Measurements from ENCODE around the gene RILPL2.
A peak's percentile ranks its signal among the peaks of the same experiment; 100 is the strongest.
"Not testable (repeated sequence)": the region's sequence is repeated elsewhere in the genome, so short reads cannot be mapped to it uniquely, and the experiment has no call there.

Gene RILPL2

DNA sequence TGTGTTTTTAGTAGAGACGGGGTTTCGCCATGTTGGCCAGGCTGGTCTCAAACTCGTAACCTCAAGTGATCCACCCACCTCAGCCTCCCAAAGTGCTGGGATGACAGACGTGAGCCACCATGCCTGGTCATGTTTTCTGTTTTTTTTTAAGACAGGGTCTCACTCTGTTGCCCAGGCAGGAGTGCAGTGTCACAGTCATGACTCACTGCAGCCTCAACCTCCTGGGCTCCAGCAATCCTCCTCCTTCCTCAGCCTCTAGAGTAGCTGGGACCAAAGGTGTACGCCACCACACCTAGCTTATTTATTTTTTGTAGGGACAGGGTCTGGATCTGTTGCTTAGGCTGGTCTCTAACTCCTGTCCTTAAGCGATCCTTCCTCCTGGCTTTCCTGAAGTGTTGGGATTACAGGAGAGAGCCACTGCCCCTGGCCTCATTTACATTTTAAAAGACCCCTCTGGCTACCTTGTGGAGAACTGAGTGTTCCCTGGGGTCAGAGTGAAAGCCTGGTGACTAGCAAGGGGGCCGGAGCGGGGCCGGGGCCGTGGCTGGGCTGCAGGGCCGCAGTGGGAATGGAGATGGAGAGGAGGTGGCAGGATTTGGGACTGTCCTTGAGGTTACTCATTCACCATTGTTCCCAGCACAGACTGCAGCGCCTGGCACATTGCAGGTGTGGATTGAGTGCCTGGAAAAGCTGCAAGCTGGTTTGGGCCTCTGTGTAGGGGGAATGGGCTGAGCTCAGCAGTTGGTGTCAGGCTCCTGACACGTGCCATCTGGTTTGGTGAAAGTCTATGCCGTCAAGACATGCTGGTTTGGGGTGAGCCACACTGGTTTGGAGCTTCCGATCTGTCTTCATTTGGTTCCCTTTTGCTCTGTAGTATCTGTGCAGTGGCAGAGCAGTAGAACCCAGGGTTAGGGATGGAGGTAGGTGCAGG is 34.5 kb downstream of the RILPL2 start:
- DNase-seq, result no peak

DNA sequence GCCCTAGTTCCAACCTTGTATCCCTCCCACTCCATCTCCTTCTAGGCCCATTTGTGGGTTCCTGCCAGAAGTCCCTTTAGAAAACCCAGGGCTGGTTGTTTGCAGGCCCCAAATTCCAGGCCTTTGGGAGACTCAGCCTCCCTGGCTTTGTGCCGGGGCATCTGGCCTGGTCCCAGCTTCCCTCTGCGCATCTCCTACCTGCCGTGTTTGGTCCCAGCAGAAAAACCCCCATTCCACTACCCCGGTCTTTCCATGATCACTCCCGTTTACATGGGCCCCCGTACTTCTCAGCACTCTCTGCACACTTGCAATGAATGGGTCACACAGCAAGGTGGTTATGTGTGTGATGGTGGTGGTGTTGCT is 37.2 kb downstream of the RILPL2 start:
- no peak for DNase-seq

DNA sequence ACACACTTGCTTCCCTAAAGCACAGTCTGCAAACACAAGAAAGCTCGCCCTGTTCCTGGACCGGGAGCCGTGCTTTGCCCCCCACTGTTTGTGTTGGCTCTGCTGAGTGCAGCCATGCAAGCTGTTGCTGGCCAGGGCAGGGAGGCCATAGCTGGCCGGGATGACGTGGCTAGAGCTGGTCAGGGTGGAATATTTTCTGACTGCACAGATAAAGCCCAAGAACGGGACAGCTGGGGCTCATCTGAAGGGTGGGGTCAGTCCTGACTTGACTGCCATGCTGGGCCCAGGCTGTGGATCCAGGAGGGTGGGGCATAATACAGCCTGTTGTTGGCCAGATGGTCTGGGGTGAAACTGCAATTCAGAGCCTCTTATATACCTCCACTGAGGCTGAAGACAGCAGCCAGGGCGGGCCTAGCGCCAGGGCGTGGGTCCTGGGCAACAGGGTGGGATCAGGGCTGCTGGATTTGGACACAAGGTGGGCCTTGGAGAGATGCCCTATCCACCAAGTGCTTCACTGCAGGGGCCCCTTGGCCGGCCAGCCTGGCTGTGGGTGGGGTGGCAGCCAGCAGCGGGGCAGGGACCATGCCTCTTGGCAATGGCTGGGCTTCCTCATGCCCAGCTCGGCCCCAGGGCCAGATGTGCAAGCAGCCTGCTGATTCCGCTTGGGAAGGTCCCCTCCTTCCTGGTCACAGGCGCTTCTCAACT is 37.8 kb downstream of the RILPL2 start:
- no peak for DNase-seq

DNA sequence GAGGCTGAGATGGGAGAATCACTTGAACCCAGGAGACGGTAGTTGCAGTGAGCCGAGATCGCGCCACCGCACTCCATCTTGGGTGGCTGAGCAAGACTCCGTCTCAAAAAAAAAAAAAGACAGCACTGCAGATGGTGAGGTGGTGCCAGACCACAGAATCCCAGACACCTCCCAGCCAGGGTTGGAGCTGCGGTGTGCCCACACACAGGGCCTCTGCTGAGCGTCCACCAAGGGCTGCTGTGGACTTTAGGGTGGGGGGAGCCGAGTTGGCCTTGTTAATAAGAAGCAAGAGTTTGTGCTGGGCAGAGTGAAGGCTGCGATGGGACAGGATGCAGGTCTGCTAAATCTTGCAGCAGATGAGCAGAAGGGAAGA is 38.3 kb downstream of the RILPL2 start:
- no peak for DNase-seq

DNA sequence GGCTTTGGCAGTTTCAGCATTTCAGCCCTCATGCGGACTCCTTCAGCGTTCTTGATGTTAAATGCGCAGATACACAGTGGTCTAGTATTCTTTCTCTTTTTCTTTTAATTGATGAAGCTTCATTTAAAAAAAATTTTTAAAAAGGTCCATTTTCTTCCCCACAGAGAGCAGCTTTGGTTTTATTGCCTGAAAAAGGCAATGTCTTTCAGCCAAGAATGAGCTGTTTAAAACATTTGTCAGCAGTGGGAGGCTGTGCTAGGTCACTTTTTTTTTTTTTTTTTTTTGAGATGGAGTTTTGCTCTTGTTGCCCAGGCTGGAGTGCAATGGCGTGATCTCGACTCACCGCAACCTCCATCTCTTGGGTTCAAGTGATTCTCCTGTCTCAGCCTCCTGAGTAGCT is 39.1 kb downstream of the RILPL2 start:
- no peak for DNase-seq

DNA sequence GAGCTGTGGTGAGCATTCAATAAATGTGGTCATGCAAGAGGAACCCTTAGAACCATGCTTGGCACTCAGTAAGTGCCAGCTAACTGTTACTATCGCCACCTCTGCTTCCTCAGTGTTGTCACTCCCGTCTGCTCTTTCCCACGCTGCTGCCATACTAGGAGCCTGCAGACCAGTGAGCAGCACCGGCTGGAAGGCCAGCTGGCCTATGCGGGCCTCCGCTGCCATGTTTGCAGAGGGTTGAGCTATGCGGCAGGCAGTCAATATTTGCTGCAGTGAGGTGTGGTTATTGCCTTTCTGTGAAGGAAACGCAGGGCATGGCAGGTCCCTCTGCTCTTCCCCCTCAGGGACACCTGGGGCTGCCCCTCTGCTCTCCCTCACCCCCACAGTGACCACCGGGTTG is 39.5 kb downstream of the RILPL2 start:
- no peak for DNase-seq

DNA sequence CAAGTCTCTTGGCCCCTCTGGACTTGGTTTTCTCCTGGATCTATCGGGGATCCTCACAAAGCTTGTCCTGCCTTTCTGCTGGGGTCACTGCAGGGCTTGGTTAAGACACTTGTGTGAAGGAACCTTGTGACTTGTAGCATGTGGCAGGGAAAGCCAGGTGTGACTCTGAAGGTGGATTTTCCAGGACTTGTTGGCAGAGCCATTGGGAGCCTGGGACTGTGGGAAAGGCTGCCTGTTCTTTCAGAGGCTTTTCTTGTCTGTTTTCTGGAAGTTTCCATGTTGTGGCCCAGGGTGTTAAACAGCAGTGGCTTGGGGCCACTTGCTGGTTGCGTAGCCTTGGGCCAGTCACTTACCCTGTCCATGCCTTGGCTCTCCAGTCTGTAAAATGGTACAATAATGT is 39.9 kb downstream of the RILPL2 start:
- DNase-seq, result no peak

DNA sequence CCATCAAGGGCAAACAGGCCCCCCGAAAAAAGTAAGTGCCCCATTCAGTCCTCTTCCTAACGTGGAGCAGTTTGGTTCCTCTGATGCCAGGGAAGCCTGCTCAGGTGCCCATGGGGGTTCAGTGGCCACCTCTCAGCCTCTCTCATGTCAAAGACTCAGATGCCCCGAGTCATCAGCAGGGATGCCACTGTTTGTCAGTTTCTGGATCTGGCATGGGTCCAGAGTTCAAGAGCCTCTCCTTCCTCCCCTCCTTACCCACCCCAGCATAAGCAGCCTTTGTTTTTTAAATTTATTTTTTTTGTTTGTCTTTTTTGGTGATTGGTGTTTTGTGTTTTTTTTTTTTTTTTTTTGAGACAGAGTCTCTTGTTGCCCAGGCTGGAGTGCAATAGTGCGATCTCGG is 41.2 kb downstream of the RILPL2 start:
- DNase-seq, result no peak

DNA sequence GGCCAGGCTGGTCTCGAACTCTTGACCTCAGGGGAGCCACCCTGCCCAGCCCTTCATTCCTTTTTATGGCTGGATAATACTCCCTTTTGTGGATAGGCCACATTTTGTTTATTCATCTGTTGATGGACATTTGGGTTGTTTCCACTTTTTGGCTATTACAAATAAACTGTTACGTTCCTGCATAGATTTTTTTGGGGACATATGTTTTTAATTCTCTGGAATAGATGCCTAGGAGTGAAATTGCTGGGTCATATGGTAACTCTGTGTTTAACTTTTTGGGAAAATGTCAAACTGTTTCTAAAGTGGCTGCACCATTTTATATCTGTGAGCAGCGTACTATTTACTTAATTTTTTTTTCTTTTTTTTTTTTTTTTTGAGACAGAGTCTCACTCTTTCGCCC is 42.7 kb downstream of the RILPL2 start:
- DNase-seq, result no peak

DNA sequence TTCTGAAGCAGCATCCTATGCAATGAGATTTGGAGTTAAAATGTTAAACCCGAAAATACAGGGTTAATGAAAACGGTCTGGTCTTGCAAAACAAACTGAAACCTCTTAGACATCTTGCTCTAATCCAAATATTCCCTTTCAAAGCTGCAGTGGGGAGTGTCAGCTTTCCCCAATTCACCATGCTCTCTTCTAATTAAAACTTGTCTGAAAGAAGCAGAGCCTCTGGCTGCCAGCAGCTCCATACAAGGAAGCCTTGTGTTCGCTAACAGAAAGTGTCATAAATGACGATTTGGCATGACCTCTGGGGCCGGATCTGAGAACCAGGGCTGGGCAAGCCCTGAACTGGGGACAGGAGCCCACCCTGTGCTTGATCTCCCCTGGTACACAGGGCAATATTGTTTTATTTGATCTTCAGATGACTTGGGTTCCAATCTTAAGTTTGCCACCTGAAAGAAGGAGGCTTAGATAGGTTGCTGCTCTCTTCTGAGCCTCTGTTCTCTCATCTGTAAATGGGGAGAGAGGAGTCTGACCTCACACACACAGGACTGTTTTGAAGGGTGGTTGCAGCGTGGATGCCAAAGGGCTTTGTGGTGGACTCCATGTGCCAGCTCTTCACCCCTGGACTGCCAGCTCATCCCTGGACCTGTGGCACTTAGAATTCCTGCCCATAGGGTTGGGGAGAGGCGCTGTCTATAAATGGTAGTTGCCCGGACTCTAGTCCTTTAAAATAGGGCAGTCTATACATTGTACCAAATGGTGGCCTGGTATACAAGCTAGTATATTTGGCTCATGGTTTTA is 44.7 kb downstream of the RILPL2 start:
- no peak for DNase-seq

DNA sequence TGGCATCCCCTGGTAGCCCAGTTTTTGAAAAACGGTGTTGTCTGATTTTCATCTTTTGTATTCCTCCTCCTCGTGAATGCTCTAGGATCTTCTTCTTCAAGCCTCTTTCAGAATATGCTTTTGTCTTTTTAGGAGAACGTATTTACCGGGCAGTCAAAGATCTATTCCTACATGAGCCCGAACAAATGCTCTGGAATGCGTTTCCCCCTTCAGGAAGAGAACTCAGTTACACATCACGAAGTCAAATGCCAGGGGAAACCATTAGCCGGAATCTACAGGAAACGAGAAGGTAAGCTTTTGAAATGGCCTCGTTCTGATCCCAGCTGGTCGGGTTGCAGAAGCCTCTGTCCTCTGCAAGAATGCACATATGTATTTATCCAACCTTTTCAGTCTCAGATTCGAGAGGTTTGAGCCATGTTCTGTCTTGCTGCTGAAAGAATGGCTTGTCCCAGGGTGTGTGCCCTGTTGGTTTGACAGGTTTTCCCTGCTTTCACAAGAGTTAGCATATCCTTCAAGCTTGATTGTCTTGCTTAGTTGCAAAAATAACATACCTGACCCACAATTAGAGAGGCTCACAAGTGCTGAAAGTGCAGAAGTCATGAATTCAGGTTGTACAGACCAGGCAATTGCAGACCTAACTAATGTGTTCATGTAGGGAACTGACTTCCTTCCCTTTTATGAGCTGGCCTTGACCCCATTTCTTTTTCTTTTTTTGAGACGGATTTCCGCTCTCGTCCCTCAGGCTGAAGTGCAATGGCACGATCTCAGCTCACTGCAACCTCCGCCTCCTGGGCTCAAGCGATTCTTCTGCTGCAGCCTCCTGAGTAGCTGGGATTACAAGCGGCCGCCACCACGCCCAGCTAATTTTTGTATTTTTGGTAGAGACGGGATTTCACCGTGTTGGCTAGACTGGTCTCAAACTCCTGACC is 45.7 kb downstream of the RILPL2 start:
- DNase-seq, result no peak

DNA sequence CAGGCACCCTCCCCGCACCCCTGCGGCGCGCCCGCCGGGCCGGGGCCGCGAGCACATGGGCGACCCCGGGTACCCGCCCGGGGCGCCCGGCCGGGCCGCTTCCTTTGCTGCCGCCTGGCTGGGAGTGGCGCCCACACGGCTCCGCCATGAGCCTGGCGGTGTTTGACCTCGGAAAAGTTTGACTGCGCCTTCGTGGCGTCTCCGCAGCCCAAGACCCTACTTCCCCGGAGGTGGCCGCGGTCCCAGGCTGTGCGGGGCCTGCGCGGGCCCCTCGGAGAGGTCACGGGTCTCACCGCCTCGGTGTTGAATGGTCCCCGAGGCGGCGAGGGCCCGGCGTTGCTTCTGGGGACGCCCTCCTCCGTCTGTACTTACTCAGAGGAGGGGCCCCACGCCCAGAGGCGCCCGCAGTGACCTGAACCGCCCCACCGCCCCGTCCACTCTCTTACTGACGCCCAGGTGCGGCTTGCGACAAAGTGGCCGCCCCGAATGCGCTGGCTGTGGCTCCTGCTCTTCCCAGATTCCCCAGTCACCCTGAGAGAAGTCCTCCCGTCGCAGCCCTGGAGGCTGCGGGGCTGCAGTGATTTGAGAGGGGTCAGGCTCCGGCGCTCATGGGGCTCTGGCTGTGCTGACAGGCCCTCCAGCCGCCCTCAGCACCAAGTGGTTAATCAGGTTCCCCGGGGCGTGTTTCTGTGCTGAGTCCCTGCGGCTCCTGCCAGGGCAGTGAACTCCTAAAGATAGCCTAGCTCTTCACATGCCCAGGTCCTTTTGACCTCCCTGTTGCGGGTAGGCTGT is 46.7 kb downstream of the RILPL2 start:
- DNase-seq, result peak; percentile 54

DNA sequence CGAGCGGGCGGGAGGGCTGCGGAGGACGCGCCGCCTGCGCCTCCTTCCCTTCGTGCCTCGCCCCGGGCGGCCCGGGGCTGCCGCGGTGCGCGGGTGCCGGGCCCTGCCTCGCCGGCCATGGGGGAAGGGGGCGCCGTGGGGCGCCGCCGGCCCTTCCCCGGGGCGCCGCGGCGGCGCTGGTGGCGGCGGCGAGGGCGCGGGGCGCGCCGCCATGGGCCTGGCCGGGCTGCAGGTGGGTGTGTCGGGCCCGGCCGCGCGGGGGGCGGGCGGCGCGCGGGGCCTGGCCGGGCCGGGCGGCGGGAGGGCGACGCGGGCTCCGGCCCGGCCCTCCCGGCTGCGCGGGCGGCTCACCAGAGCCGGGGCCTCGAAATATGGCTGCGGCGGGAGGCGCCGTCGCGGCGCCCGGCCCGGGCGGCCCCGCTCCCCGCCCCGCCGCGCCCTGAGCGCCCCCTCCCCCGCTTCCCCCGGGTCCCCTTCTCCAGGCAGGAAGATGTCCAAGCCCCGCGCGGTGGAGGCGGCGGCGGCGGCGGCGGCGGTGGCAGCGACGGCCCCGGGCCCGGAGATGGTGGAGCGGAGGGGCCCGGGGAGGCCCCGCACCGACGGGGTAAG is 47.4 kb downstream of the RILPL2 start:
- DNase-seq, result no peak

DNA sequence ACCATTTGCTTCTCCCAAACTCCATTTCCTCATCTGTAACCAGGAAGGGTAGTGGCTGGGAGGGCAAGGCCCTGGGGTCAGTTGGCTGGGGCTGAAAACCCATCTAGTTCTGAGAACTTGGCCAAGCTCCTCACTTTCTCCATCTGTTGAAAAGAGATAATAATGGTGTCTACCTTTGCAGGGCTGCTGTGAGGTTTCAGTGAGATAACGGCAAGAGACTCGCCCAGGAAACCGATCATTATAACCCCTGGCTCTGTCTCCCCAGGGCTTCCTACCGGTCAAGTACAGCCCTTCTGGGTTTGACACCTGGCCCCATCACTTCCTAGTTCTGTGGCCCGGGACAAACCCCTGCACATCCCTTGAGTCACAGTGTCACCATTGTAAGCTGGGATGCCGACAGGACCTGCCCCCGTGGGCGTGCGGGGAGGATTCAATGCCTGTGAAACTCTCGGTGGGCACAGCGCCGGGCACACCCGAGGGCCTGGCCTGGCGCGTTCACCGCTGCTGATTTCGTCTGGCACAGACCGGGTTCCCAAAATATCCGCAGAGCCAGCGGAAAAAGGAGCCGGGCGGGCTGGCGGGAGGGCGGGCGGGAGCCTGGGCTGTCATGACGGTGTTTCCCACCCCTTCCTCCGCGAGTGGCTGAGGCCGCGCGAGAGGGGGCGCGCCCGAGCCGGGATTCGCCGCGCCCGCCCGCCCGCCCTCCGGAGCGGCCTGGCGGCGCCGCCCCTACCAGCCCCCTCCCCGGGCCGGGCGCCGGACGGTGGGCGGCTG is 48.1 kb downstream of the RILPL2 start:
- peak; percentile 84 for DNase-seq

DNA sequence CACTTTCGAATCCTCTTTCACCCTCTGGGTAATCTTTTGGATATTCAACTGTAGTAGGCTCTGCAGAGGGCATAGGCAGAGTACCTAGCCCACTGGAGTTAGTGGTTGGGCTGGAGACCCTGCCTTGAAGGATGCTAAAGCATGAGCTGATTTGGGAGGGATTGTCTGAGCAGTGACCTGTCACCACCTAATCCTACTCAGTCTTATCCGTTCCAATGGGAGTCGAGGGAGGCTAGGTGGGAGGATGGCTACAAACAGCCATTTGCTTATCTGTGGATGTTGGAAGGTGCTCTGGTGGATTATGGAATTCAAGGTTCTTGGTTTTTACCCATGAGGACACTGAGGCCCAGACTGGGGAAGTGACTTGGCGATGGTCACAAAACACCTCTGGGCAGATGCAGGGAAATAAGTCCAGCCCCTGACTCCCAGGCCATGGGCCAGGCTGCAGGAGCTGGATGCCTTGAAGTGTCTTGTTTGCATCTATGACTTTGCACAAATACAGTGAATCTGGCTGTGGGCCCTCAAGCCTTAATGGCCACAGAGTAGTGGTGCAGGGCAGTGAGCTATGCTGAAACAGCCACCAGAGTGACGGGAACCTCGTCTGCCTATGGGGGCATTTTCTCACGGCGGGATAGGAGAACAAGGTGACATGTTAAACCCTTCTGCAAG is 48.8 kb downstream of the RILPL2 start:
- DNase-seq, result peak; percentile 52

DNA sequence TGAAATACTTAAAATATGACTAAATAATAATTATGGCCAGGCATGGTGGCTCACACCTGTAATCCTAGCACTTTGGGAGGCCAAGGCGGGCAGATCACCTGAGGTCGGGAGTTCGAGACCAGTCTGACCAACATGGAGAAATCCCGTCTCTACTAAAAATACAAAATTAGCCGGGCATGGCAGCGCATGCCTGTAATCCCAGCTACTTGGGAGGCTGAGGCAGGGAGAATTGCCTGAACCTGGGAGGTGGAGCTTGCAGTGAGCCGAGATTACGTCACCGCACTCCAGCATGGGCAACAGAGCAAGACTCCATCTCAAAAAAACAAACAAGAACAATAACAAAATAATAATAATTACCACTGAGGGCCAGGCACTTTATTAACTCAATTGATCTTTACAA is 50.9 kb downstream of the RILPL2 start:
- DNase-seq, result not testable (repeated sequence)

DNA sequence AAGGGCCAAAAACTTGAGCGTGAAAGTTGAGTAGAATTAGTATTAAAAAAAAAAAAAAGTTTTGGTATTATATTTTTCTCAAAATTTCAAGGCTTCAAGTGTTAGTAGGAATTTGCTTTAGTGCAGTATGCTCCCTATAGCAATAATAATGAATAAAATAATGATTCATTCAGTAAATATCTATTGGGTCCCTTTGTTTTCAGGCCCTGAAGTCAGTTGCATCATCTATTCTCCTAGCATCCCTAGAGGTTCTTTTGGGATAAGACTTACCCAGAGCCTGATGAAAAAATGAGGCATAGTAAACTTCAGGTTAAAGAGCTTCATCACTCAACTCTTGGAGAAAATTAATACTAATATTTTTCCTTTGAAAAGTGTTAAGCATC is 51.5 kb downstream of the RILPL2 start:
- DNase-seq, result peak; percentile 46

DNA sequence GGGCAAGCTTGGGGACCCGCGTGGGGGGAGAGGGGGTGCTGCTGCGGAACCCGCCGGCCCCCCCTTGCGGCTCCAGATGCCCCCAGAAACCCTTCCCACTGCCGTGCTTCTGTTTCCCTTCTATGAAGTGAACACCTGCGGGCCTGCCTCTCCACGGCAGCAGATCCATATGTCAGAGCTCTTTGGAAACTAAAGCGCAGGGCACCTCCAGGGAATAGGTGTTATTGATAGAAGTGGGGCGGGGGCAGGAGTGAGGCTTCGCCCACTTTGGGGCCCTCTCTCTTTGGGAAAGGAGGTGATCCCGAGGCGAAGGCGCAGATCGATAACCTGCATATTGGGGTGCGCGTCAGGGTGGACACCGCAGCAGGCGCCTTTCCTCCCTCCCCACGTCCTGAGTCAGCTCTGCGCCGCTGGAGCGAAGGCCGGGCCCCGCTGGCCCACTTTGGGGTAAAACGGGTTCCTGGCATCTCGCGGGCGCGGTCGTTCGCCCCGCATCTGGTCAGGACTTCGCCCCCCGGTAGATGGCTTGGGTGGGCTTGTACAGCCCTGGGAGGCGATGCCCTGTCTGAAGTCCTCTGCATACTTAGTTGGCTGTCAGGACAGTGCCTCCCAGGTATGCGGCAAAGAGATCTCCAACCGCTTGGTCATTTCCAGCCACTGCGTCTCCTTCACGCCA is 52.0 kb downstream of the RILPL2 start:
- DNase-seq, result peak; percentile 67

DNA sequence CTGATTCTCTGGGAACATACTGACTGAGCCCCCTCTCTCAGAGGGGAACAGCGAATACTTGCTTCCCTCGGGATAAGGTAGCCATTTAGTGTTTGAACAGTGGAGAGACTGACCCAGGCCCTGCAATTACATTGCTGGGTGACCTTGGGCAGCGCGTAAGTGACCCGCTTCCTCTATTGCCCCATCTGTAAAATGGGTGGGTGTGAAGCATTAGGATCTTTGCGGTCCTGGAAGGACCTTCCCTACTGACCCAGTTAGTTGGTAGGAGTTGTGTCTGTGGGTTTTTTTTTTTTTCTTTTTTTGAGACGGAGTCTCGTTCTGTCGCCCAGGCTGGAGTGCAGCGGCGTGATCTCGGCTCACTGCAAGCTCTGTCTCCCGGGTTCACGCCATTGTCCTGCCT is 53.8 kb downstream of the RILPL2 start:
- no peak for DNase-seq
